HG03045 (cell line): ENCODE measurements around the gene CCDC50.
A peak's percentile ranks its signal among the peaks of the same experiment; 100 is the strongest.

ENCODE experiments used
- ATAC-seq: cut with Tn5 transposase; IDR thresholded peaks from one replicate; pipeline ENCODE4 v1.9.1; 2021; ENCODE audit warnings: mild to moderate bottlenecking, moderate library complexity; ENCODE audit not compliant: unreplicated experiment

Gene CCDC50

GRCh38 chr3:191328962-191329653 is at the start of gene CCDC50:
TSS of gene CCDC50 (plus strand) at chr3:191329394. CDS start at chr3:191329675, 281 bp downstream.
- peak; percentile 83 for ATAC-seq

- ATAC-seq = no peak
Observed at GRCh38 chr3:191280111-191280510, 49.1 kb upstream of the CCDC50 start.

GRCh38 chr3:191280882-191281281 is 48.3 kb upstream of the CCDC50 start:
- ATAC-seq = no peak

GRCh38 chr3:191282251-191283185 is 46.7 kb upstream of the CCDC50 start:
- ATAC-seq = no peak

GRCh38 chr3:191283400-191283799 is 45.8 kb upstream of the CCDC50 start:
- ATAC-seq = no peak

GRCh38 chr3:191290311-191291025 is 38.7 kb upstream of the CCDC50 start:
- peak; percentile 84 for ATAC-seq

- ATAC-seq = no peak
Observed at GRCh38 chr3:191292243-191293015, 36.8 kb upstream of the CCDC50 start.

GRCh38 chr3:191294291-191294690 is 34.9 kb upstream of the CCDC50 start:
- no peak for ATAC-seq

- ATAC-seq = peak; percentile 76
Observed at GRCh38 chr3:191296041-191296541, 33.1 kb upstream of the CCDC50 start.

GRCh38 chr3:191298846-191299245 is 30.3 kb upstream of the CCDC50 start:
- no peak for ATAC-seq

- peak; percentile 37 for ATAC-seq
Observed at GRCh38 chr3:191300422-191300821, 28.8 kb upstream of the CCDC50 start.

- peak; percentile 74 for ATAC-seq
Observed at GRCh38 chr3:191301017-191301416, 28.2 kb upstream of the CCDC50 start.

- ATAC-seq = no peak
Observed at GRCh38 chr3:191301782-191302411, 27.3 kb upstream of the CCDC50 start.

- ATAC-seq = no peak
Observed at GRCh38 chr3:191302451-191302850, 26.7 kb upstream of the CCDC50 start.

GRCh38 chr3:191303596-191303995 is 25.6 kb upstream of the CCDC50 start:
- ATAC-seq = no peak

- ATAC-seq = no peak
Observed at GRCh38 chr3:191306428-191306827, 22.8 kb upstream of the CCDC50 start.

GRCh38 chr3:191307341-191307740 is 21.9 kb upstream of the CCDC50 start:
- no peak for ATAC-seq

- ATAC-seq = no peak
Observed at GRCh38 chr3:191313296-191313695, 15.9 kb upstream of the CCDC50 start.

- ATAC-seq = no peak
Observed at GRCh38 chr3:191314109-191314728, 15.0 kb upstream of the CCDC50 start.
